ENCODE results near the gene LDLRAD4.
A peak's percentile ranks its signal among the peaks of the same experiment; 100 is the strongest.

LDLRAD4 gene

DNA sequence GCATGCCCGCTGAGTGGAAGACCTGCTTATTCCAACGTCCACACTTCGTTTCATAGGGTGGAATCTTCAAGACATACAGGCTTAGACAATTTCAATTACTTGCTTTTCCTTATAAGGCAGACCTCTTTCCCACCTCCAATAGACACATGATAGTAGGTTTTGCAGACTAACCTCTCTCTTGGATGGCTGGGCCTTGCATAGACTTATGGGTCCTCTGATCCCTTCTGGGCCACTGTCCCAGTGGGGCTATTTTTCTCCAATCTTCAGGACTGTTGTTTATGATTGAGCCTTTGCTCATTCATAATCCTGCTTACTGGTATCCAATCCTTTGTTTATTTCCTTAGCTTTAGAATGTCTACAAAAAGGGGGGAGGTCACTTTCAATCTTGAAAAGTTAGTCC, 368.9 kb downstream of the LDLRAD4 start:
- DNase-seq = no peak

DNA sequence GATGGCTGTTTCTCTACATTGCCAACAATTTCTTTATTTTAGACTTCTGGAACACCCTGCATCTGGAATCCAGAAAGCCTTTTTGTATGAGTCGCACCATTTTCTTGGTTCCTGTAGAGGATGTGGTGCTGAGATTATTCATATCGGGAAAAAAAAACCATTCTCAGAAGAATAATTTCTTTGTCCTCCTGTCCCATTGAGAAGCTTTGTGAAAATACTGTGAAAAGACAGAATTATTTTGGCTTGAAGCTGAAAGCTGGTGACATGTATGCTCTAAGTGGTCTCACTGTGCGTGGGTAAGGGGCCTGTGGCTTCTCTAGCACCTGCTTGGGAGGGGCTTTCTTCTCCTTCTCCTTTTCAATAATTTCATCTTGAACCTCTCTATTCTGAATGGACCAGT, 369.4 kb downstream of the LDLRAD4 start:
- DNase-seq = no peak

DNA sequence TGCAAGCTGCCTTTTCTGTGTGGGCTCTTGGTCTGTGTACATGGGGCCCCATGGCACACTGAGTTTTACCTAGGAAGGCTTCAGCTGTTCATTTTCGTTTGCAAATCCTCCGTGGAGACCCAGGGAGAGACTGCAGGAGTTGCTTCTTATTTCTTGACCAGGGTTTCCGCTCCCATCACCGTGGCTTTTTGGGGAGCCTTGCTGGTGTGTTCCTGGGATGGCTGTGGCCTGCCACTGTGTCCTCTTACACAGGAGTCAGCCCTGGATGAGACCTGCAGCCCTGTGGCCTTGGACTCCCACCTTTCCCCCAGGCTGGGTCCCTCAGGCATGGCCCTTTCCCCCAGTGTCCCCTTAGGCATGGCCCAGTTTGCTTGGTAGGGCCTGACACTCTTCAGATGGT, 370.8 kb downstream of the LDLRAD4 start:
- no peak for DNase-seq

DNA sequence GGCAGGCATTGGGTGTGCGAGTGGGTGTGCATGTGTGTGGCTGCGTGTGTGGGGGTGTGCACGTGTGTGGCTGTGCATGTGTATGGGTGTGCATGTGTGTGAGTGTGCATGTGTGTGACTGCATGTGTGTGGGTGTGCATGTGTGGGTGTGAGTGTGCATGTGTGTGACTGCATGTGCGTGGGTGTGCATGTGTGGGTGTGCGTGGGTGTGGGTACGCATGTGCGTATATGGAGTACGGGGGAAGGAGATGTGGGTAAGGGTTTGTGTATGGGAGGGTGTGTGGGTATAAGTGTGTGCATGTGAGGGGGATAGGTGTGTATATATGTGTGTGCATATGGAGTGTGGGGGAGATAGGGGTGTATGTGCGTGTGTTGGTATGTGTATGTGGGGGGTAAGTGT, 371.4 kb downstream of the LDLRAD4 start:
- DNase-seq = no peak

DNA sequence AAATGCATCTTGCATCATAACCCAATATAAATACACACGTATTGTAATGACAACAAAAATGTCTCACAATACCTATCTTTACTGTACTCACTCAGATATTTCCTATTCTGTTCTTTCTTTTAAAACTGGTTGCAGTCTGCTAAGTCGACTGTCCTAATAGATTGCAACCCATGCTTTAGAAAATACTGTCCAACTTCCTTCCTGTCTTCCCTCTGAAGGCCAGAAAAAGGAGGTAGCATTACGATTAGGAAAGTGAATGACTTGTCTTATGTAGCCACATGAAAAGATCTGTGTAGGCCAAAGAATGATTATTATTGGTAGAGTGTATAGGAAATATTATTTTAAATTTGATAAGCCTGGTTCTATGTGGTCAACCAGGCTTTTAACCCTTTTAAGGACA, 373.7 kb downstream of the LDLRAD4 start:
- DNase-seq = no peak

DNA sequence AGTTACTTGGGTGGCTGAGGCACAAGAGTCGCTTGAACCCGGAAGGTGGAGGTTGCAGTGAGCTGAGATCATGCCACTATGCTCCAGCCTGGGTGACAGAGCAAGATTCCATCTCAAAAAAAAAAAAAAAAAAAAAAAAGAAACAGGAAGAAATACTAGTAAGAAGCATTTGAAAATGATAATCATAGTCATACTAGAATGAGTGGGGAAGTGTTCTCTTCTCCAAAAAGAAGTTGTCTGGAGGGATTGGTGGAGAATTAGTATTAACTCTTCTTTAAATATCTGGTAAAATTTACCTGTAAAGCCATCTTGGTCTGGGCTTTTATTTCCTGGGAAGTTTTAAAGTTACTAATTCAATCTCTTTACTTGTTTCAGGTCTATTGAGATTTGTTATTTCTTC, 376.0 kb downstream of the LDLRAD4 start:
- no peak for DNase-seq

DNA sequence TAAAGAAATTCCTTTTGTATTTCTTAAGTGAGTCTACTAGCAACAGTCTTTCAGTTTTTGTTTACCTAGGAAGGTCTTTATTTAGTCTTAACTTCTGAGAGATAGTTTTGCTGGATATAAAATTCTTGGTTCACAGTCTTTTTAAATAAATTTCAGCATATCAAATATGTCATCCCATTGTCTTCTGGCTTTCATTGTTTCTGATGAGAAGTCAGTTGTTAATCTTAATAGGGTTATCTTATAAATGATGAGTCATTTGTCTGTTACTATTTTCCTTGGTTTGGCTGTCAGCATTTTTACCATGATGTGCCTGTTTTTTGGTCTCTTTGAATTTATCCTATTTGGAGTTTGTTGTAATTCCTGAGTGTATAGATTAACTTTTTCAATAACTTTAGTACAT, 378.5 kb downstream of the LDLRAD4 start:
- no peak for DNase-seq

DNA sequence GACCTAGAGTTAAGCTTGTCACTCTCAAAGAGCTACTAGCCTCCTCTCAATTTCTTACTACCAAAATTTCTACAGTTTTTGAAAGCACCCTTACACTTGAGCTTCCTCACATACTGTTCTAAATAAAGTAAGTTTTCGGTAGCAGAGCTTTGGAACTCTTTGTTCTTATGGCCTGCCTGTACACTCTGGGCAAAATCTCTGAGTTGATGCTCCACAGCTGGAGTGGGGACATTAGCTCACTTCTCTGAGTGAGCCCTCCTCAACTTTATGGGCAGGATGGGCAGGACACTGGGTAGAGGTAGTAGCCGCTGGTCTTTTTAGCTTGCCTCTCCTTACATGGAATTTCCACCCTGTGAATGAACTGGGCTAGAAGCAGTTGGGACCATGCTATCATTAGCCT, 380.0 kb downstream of the LDLRAD4 start:
- no peak for DNase-seq

DNA sequence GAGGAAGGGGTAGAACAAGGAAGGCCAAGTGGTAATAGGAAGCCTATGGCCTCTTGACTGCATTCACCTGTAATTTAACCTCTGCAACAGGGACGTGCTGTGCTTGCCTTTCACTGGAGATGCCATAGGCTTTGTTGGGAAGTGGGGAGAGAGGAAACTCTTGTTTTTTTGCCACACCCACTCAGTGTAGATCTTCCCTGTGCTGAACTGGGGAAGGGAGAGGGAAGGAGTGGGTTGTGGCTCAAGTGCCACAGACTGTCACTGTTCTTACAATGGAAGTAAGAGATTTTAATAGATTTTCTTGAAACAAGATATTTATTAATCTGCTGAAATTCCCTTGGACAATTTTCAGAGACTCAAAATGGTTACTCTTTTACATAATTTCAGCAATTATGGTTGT, 380.5 kb downstream of the LDLRAD4 start:
- DNase-seq = no peak

DNA sequence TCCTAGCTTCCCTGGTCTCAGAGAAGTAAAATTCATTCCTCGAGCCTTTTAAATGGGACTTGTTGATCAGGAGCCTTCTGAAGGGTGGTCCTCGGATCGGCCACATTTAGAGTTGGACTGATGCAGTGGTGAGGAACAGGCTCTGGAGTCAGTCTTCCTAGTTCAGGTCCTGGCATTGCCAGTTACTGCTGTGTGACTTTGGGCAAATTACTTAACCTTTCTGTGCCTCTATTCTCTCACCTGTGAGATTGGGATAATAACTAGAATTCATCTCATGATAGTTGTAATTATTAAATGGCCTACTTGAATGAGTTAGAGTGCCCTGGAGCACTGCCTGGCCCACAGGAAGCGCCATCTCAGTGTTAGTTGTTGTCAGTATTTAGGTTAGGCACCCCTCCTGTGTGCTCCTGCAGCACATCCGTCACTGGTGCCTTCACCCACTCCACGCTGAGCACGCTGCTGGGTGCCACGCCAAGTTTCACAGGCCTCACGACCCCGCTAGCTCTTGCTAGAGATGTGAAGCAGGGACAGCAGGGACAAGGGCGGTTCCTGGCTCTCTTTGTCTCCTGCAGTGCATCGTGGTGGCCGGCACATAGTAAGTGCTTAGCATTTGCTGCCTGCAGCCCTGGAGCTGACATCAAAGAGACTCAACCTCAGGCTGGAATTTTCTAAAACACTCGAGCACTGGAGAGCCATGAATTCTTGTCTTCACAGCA, 384.9 kb downstream of the LDLRAD4 start:
- DNase-seq = no peak

DNA sequence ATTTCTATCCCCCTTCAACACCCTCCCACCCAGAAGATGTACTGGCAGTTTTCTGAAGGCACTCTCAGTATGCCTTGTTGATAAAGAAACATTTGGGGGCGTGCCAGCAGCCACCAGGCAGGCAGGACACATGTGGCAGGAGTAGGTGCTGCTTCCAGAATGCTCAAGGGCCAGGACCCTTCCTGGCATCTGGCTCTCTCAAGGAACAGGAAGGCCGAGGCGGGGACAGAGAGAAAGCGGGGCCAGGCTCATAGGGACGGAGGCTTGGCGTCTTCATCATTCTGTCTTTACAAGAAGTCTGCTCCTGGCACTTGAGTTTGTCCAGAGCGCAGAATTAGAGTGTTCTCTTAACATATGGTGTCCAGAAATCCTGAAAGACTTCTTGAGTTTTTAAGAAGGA, 386.2 kb downstream of the LDLRAD4 start:
- DNase-seq = no peak

DNA sequence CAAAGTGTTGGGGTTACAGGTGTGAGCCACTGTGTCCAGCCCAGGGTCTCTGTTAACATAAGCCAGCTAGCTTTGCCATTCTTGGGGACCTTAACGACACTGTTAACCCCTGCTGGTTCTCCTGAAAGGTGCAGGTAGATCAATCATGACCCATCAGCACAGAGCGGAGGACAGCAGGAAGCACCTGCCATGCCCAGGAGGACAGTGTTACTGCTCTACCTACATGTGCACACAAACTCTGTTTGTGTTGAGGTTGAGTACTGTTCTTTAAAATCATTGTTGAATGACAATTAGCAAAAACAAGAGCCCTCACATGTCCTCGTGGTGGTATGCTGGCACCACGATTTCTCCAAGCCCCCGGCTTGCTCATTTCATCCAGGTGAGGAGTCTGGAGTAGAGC, 386.9 kb downstream of the LDLRAD4 start:
- DNase-seq = no peak

DNA sequence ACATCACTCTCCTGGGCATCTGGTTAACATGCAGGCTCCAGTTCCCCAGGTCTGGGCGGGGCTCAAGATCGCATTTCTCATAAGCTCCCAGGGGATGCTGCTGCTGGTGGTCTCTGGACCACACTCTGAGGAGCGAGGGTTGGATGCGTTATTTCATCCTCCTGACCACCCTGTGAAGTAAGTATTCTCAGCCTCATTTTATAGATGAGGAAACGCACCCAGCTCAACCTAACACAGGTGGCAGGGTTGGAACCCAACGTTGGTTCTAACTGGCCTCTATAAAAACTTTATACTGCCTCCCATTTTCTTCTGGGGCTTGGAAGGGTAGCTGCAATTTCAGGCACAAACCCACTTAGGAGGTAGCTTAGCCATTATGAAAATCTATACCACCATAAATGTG, 387.3 kb downstream of the LDLRAD4 start:
- DNase-seq = no peak

DNA sequence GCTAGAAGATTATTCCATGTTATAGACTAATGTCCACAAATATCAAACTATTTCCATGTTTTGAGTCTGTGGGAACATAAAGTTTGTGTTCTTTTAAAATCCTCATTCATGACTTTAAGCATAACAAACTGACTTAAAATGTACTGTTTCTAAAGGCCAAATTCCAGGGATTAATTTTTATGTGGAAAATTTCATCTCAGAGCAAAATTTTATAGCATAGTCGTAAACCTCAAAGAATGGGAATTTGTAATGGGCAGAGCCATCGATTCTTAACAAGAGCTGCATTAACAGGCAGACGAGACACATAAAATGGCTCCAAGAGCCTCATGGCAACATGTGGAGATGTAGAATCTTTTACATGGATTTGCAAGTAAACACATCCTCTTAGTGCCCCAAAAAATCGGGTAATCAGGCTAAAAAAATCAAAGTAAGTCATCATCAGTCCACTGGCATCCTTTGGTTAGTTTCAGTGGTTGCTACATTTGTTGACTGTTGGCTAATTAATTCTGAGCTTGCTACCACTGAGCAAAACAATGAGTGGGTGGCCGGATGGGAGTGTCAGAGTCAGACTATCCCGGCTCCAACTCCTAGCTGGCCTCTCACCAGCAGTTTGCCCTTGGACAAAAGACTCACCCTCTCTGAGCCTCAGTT, 388.2 kb downstream of the LDLRAD4 start:
- DNase-seq = no peak

DNA sequence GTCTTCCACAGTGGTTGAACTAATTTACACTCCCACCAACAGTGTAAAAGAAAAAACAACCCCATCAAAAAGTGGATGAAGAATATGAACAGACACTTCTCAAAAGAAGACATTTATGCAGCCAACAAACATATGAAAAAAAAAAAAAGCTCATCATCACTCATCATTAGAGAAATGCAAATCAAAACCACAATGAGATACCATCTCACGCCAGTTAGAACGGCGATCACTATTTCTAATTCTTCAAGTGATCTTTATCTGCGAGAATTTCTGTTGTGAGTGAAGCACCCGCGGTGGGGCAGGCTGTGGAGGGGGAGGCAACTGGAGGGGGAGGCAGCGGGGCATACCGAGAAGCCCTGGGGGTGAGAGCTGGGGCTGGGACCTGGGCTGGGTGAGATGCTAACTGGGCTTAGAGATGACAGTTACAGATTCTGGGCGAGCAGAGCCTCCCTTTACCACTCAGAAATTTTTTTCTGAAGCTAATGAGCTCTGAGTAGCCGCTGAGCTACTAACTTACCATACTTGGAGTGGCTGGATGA, 389.5 kb downstream of the LDLRAD4 start:
- DNase-seq = peak; percentile 34

DNA sequence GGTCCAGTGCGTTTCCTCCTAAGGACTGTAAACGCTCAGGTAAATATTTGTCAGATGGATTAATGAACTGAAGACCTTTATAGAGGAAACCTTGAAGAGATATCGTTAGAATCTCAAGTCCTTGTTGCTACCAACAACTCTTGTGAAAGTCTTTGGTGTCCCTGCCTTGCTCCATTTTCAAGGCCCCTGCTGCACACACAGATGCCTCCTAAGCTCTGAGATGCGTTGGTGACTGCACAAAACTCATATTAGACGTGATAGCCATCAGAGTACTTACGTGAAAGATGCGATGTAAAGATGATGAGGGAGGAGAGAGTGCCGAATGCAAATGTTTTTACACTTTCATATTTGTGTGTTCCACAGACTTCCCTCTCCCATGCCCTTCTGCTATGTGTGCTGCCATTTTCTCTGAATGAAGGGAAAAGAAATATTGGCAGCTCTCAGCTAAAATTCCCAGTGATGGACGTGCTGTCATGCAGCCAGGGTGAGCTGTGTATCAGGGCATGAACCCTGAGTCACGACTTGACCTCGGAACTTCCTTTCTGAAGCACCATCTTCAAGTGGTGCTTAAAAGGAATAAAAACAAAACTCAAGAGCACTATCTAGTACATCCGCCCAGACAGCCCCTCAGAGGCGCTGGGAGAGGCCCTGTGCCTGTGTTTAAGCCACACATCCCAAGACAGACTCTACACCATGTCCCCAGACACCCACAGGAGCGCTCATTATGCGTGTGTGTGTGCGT, 390.4 kb downstream of the LDLRAD4 start:
- peak; percentile 31 for DNase-seq

DNA sequence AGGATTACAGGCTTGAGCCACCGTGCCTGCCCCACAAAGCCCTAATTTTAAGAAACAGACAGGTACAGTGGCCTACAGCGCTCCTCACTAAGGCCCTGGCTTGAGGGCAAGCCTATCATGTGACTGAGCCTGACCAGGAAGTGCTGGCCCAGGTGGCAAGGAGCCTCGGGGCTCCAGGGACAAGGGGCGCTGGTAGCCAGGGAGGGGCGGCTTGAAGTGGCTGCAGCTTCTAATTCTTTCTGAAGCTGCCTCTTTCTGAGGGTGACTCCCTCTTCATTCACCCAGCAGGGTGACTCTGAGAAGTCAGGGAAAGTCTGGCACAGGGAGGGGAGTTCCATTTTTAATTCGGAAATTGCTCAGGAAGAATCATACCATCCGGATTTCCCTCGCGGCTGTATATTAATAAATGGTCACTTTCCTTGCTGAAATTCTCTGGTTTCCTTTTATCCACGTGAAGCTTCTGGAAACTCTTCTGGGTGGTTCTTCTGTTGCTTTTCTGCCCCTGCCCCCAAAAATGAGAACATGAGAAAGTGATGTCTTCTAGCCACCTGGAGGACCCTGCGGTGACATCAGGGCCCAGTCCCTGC, 392.1 kb downstream of the LDLRAD4 start:
- no peak for DNase-seq

DNA sequence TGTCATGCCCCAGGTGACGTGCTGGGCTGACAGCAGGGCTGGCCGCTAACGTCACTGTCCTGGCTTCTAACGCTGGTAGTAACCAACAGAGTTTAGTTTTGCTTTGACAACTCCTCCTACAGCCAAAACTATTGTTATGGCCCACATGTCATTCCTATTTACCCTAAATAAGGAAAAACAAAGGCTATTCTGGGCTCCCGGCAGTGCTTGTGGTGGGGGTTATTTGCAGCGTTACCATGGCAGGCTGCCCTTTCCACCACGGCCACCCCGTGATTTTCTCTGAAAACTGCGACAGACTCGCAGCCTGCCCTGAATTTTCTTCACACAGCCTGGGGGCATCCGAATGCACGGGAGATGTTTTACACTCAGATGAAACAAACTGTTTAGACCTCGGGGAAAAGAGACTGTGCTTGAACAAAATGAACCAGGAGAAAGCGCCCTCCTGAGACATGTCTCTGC, 392.6 kb downstream of the LDLRAD4 start:
- no peak for DNase-seq

DNA sequence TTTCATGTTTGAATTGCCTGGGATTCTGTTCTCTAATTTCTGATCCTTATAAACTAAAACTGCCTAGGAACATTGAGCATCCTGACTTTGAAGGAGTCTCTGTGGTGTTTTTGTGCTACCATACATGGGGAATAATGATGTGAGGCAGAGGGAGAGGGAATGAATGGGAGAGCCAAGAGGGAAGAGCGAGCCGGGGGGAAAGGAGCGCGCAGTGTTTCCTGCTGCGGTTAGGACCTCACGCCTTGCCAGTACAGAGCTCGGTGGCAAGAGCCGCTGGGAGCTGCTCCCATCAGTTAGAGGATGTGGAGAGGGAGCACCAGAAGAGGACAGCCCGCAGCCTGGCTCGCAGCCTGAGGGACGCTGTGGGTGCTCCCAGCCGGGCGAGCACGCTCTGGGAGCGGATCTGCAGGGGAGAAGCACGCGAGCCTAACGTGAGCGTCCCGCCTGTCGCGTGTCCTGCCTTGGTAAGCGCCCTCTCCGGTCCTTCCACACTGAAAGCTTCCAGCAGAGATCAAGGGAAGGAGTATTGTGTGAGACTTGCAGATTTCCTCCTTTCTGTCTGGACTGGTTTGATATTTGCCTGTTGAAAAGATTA, 393.1 kb downstream of the LDLRAD4 start:
- no peak for DNase-seq

DNA sequence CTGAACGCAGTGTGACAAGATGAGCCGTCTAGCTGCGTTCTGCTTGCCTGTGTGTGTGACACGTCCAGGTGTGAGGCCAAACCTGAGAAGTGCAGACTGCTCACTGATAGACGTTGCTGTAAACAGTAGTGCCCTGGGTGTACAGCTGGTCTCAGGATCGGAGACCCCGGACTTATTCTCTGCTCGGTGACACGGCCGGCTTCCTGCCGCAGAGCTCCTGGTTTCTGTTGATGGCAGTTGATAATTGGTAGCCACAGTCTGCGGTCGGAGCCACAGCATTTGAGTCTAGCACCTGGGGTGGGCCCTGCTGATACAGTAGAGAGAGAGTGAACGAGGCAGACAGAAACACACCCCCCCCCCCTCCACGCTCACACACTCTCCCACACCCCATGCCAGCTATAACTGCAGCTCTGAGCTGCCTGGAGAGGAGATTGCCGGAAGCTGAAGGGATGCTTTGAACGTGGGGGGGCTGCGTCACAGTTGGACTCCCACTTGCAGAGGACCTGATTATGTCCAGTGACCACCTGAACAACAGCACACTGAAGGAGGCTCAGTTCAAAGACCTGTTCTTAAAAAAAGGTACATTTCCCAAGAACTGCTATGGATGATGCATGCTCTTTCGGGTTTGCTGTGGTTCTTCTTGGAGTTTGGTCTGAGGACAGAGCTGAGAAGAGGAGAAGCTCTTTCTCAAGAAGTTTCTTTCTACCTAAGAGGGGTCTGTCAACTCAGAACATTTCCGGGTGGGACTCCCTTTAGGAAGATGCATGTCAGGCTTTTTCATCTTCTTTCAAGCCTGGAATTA, 393.8 kb downstream of the LDLRAD4 start:
- peak; percentile 75 for DNase-seq

DNA sequence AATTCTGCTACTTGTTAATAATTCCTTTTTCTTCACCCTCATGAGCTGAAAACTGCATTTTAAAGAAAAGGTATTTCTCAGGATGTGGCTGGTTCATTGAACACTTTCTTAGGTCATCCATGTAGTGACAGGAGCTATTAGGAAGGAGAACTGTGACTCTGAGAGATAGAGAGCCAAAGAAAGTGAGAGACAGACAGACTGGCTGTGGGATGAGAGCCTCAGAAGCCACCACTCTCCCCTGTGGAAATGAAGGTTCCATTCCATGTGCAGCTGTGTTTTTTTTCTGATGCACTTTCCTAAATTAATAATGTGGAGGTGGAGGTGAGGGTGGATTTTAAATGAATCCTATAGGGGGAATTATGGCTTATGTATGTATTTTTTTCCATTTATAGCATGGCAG, 394.5 kb downstream of the LDLRAD4 start:
- no peak for DNase-seq
